Epithelial cell of proximal tubule (primary cell): Measurements from ENCODE around the gene CTNND2. TPM values are rescaled to one million over a fixed set of nuclear protein-coding genes. Genes with fewer than 3 reads are reported as not detected.

Experiments
- DNase-seq: peaks from one replicate; pipeline ENCODE4 v3.0.0-alpha.2; 2011; ENCODE audit warnings: low read depth
- H3K4me3 ChIP-seq: 2 replicates; pipeline ENCODE4 v1.5.1; 2011; ENCODE audit warnings: low read depth, mild to moderate bottlenecking, low read length
- total RNA-seq: library from RNA; depleted of rRNA; stranded (reverse); fragments of >200 nt; gene quantifications from 2 replicates; pipeline ENCODE4 v1.2.3, GENCODE V29; 2015
- TF ChIP-seq, protein P1 (sequence below): conservative IDR thresholded peaks from 2 replicates; pipeline ENCODE4 v1.5.1; 2012; ENCODE audit warnings: low read depth, mild to moderate bottlenecking, low read length

The CTNND2 gene
- total RNA-seq, 1 donor from 2014 or later: 0.12 TPM

- TF ChIP-seq, protein P1, sequence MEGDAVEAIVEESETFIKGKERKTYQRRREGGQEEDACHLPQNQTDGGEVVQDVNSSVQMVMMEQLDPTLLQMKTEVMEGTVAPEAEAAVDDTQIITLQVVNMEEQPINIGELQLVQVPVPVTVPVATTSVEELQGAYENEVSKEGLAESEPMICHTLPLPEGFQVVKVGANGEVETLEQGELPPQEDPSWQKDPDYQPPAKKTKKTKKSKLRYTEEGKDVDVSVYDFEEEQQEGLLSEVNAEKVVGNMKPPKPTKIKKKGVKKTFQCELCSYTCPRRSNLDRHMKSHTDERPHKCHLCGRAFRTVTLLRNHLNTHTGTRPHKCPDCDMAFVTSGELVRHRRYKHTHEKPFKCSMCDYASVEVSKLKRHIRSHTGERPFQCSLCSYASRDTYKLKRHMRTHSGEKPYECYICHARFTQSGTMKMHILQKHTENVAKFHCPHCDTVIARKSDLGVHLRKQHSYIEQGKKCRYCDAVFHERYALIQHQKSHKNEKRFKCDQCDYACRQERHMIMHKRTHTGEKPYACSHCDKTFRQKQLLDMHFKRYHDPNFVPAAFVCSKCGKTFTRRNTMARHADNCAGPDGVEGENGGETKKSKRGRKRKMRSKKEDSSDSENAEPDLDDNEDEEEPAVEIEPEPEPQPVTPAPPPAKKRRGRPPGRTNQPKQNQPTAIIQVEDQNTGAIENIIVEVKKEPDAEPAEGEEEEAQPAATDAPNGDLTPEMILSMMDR: no peak
- no peak for DNase-seq
- H3K4me3 ChIP-seq: no peak overlapping the region
Measured at GRCh38 chr5:11305245-11305644, 599.0 kb downstream of the CTNND2 start.

DNA sequence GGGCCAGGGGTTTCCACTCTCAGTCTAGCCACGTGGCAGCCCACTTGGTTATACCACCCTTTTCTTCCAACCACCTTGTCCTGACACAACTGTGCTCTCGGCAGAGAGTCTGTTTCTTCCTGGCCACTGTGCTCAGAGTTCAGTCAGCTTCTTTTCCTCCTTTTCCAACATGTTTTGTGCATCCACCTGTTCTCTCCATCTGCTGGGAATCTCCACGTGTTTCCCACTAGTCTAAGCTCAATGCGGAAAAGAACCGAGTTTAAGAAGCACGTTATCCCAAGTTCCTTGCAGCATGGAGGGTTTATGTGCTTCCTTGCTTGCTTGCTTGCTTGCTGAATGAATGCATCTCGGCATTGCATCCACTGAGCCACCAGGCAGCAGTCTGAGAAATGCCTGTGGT lies 599.6 kb downstream of the CTNND2 start:
- H3K4me3 ChIP-seq: no peak overlapping the region
- TF ChIP-seq, protein P1: no peak
- DNase-seq: no peak

GRCh38 chr5:11302663-11303062 lies 601.6 kb downstream of the CTNND2 start:
- TF ChIP-seq, protein P1: no peak
- no peak overlapping the region for H3K4me3 ChIP-seq
- no peak for DNase-seq

DNA sequence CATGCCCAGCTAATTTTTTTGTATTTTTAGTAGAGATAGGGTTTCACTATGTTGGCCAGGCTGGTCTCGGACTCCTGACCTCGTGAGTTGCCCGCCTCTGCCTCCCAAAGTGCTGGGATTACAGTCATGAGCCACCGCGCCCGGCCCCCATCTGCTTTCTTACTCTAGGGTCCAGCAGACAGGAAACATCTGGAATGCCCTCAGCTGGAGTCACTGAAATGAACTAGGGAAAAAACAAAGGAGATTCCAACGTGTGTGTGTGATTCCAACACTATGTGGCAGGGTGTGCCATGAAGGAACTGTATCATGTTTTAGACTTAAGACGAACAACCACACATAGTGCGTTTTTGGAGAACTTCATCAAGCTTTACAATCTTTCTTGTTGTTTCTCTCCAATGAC lies 603.1 kb downstream of the CTNND2 start:
- no peak for DNase-seq

DNA sequence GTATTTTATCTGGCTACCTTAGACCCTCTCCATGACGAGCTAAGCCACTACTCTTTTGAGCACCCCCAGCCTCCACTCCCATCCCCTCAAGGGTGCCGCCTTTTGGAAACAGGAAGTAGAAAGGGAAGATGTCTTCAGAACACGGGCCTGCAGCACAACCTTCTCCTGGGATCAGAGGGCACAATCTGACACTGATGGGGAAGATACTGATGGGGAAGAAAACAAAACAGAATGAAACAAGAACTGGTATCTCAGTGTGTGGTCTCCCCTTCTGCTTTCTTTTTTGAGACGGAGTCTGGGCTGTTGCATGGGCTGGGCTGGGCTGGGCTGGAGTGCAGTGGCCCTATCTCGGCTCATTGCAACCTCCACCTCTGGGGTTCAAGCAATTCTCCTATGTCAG lies 603.5 kb downstream of the CTNND2 start:
- TF ChIP-seq, protein P1: no peak
- H3K4me3 ChIP-seq: no peak overlapping the region
- DNase-seq: no peak

More for the DNA sequence above, 603.1 kb downstream of the CTNND2 start:
- TF ChIP-seq, protein P1: no peak
- H3K4me3 ChIP-seq: no peak overlapping the region

- TF ChIP-seq, protein P1: no peak
- no peak for DNase-seq
- H3K4me3 ChIP-seq: no peak overlapping the region
Measured at GRCh38 chr5:11298877-11299276, 605.4 kb downstream of the CTNND2 start.

DNA sequence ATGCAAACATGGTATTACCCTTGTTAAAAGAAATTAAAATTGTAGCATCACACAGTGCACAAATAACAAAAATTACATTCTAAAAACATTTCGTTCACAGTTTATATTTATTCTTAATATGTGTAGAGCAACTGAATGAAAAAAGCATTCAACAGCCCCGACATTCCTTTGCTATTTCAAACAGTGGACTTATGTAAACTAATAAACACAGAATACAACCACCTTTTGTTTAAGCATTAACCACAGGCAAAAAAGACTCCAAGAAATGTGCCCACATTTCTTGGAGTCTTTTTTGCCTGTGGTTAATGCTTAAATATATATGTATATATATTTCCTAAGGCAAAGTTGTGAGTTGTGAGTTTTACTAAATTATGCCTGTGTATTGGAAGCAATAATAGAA lies 610.7 kb downstream of the CTNND2 start:
- TF ChIP-seq, protein P1: no peak
- no peak for DNase-seq
- H3K4me3 ChIP-seq: no peak overlapping the region
